GM21528 (cell line): ENCODE measurements around the gene DLEC1.

Experiments
- ATAC-seq: cut with Tn5 transposase; IDR thresholded peaks from one replicate; pipeline ENCODE4 v1.9.1; 2021; ENCODE audit warnings: mild to moderate bottlenecking, moderate library complexity; ENCODE audit not compliant: unreplicated experiment, low FRiP score

DLEC1 gene

GRCh38 chr3:38117163-38117716 lies 78.2 kb downstream of the DLEC1 start:
- ATAC-seq = no peak

GRCh38 chr3:38117748-38118420 lies 78.9 kb downstream of the DLEC1 start:
- ATAC-seq = peak; percentile 54

GRCh38 chr3:38118421-38119247 lies 79.6 kb downstream of the DLEC1 start:
- ATAC-seq = no peak

- no peak for ATAC-seq
Measured at GRCh38 chr3:38119248-38119544, 80.2 kb downstream of the DLEC1 start.

GRCh38 chr3:38119821-38120692 lies 81.0 kb downstream of the DLEC1 start:
- ATAC-seq = no peak

GRCh38 chr3:38120693-38121450 lies 81.9 kb downstream of the DLEC1 start:
- ATAC-seq = no peak

GRCh38 chr3:38121451-38121831 lies 82.4 kb downstream of the DLEC1 start:
- ATAC-seq = no peak

GRCh38 chr3:38121832-38122461 lies 82.9 kb downstream of the DLEC1 start:
- no peak for ATAC-seq

- ATAC-seq = no peak
Measured at GRCh38 chr3:38122712-38123290, 83.8 kb downstream of the DLEC1 start.

GRCh38 chr3:38124324-38125122 lies 85.5 kb downstream of the DLEC1 start:
- no peak for ATAC-seq

GRCh38 chr3:38125305-38126120 lies 86.5 kb downstream of the DLEC1 start:
- no peak for ATAC-seq

- no peak for ATAC-seq
Measured at GRCh38 chr3:38126121-38126892, 87.3 kb downstream of the DLEC1 start.

- no peak for ATAC-seq
Measured at GRCh38 chr3:38127611-38128302, 88.7 kb downstream of the DLEC1 start.

- no peak for ATAC-seq
Measured at GRCh38 chr3:38128303-38128655, 89.3 kb downstream of the DLEC1 start.

- no peak for ATAC-seq
Measured at GRCh38 chr3:38129058-38129457, 90.0 kb downstream of the DLEC1 start.

GRCh38 chr3:38130631-38131065 lies 91.6 kb downstream of the DLEC1 start:
- no peak for ATAC-seq
